GM19324 (cell line): ENCODE measurements around the gene GPATCH2L.

ENCODE experiments used
- ATAC-seq: cut with Tn5 transposase; IDR thresholded peaks from one replicate; pipeline ENCODE4 v1.9.1; 2021; ENCODE audit warnings: mild to moderate bottlenecking, moderate library complexity; ENCODE audit not compliant: unreplicated experiment, low FRiP score

GPATCH2L gene

DNA sequence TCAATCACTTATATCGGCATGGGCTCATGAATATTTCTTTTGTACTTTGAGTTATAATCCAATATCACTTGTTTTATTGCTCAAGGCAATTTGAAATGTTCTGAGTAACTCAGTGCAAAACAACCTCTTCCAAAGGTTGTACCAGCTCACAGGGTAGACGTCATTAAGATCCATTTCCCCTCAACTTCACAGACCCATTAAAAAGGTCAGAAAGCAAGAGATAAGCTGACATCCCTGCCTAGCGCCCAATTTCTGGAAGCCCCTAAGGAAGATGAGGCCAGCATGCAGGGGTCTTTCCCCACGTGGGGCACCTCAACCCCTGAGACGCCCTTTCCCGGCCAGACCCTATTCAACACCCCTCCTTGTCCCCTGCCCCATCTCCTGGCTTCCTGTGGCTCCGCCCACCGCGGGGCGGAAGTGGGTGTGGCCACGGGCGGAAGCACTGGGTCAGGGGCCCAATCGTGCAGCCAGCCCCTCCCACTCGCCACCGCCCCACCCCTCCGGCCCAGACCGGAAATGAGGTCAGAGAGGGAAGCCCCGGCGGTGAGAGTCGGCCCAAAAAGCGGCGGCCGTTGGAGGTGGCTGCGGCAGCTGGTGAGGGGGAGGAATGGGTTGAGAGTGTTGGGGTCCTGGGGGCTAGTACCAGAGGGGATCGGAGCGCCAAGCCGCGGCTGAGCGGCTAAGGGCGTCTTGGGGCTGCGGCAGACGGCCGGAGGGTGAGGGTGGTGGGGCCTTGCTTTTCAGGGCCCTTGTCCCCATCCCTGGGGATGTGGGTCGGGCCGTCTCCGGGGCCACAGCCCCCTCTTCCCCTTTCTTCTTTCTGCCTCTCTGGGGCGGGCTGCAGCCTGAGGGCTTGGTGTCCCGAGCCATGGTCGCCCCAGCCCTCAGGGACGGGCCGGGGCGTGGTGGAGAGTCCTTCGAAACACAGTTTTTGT, at the start of gene GPATCH2L:
GPATCH2L (plus strand) TSS at position 525 of the 935 bp plus-strand sequence. CDS start 2,442 bp downstream, outside the sequence.
- ATAC-seq: peak; percentile 93

DNA sequence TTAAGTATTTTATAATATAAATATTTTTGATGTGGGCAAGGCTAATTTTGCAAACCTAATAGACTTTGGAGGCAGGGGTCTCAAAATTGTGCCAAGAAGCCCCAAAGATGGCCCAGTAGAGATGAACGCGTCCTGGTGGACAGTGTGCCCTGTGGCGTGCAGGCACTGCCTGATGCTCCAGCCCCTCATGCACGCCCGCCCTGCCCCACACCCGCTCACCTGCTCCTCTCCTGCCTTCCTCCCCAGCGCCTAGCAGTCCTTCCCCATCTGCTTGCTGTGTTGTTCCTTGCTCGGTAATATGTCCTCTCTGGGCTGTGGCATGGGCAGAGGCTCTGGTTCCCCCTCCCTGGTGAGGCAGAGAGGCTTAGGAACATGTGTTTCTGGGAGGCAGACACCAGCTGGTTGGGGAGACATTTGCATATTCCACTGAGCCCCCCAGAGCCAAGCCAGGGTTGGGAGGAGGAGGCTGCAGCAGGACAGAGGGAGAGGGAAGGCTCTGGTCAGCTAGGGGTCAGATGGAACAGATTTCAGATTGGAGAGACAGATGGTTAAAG, 46.8 kb upstream of the GPATCH2L start:
- ATAC-seq: no peak

DNA sequence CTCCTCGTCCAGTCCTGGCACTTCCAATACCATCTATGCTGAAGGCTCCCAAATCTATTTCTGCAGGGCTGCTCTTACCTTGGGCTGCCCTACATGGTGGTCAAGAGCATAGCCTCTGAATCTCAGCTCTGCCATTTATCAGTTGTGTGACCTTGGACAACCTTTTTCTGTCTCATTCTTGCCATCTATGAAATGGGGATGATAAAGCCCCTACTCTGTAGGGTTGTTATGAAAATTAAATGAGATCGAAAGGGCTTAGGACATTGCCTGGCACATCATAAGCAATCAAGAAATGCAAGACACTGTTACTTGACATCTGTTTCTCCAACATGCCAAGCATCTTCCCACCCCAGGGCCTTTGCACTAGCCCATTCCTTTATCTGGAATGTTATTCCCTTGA, 45.5 kb upstream of the GPATCH2L start:
- ATAC-seq: no peak

DNA sequence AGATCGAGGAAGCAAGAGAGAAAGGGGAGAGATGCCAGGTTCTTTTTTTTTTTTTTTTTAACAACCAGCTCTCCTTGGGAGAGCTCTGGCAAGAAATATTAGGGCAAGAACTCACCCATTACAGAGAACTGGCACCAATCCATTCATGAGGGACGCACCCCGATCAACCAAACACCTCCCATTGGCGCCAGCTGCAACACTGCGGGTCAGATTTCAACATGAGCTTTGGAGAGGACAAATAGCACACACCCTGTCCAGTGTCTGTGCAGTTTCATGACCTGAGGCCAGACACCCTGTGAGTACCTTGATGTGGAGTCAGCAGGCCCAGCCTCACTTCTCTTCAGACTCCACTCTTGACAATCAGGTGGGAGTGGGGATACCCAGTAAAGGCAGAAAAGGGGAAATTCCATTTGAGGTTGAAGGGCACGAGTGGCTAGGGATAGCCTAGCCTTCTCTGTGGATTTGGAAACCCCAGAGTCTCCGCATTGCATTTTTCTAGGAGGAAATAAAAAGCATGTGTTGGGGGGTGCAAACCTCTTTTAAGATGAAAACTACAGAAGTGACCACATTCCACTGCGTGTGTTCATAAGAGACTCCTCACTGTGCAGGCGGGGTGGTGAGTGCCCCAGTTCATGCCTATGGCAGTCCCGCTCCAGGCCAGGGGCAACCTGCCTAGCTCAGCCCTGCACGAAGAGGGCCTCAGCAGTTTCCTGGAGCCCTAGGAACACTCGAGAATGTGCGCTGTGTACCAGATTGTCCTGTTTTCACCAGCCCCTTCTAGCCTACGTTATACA, 42.4 kb upstream of the GPATCH2L start:
- no peak for ATAC-seq

DNA sequence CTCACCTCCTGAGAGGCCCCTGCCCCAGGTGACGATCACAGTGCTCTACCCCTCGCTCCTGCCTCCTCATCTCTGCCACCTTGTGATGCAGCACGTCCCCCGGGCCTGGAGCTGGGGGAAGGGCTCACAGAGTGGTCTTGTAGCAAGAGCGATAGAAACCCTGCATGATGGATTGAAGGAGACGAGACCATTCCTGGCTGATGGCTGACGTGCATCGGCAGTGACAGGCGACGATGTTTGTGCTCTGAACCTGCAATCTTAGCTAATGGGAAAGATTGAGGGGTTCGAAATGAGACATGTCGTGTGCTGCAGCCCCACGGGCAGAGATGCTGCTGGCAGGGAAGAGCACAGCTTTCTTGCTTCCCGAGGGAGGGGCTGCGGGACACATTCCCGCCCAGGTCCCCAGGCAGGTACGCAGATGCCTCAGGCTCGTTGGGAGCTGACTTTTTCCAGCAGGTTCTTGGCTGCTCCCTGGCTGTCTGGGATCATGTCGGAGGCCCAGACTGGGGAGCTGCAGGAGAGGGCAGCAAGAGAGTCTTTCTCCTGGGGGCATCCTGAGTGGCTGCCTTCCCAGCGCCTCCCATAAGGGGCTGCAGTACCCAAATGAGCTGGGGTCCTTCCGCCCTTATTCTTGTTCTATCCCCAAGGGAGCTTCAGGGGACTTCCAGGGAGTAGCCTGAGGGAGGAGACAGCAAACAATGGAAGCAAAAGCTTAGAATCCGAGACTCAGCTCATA, 38.7 kb upstream of the GPATCH2L start:
- ATAC-seq: no peak

DNA sequence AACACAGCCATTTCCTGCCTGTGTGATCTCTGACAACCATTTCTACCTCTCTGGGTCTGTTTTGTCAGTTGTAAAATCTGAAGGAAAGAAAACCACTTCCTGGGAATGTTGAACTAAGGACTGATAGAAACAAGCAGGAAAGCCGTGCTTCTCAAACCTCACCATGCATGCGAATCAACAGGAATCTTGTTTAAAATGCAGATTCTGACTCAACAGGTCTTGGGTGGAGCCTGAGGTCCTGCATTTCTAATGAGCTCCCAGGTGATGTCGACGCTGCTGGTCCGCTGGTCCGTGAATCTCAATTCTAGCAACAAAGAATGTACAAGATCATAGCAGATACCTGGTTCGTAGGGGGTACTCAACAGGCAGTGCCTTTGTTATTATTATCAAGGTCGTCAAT, 38.0 kb upstream of the GPATCH2L start:
- ATAC-seq: no peak

- ATAC-seq: no peak
Observed at GRCh38 chr14:76115010-76115422, 36.7 kb upstream of the GPATCH2L start.

DNA sequence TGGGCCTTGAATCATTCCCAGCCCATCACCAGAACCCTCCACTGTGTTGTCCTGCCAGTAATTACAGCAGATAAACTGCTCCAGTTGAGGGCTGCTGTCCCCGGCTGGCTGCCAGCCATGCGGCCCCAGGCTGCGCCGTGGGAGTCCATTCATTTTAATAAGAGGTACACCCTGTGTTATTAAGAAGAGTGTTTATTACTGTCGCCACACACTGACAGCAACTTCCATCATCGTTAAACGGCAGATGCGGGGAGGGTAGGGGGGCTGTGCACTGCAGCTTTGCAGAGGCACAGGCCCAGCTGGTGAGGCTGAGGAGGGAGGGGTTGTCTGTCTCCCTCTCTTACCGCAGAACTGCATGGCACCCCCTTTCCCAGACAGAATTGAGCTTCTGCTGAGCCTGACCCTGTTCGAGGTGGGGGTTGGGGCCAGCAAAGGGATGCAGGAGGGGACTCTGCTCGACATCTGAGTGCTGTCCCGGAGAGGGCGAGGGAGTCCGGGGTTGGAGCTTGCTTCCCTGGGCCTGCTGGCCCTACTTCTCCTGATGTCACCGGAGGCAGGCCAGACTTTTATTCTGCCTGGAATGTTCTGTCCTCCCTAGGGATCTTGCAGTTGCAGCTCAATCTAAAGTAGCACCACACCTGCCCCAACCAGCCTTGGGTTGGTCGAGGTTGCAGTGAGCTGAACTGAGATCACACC, 33.8 kb upstream of the GPATCH2L start:
- no peak for ATAC-seq

DNA sequence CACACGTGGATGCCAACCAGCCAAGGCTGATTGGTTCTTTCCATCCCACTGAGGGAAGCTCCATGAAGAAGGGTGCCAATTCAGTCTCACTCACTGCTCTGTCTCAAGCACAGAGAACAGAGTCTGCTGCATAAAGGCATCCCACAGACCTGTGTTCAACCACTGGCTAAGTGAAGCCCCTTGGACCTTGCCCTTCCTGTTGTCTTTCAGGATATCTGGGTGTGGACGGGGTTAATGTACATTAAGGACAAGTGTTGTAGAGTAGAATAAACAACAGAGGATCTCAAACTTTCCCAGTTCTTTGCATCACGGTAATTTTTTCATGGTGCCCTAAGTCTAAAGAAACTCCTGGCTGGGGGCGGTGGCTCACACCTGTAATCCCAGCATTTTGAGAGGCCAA, 33.1 kb upstream of the GPATCH2L start:
- no peak for ATAC-seq

DNA sequence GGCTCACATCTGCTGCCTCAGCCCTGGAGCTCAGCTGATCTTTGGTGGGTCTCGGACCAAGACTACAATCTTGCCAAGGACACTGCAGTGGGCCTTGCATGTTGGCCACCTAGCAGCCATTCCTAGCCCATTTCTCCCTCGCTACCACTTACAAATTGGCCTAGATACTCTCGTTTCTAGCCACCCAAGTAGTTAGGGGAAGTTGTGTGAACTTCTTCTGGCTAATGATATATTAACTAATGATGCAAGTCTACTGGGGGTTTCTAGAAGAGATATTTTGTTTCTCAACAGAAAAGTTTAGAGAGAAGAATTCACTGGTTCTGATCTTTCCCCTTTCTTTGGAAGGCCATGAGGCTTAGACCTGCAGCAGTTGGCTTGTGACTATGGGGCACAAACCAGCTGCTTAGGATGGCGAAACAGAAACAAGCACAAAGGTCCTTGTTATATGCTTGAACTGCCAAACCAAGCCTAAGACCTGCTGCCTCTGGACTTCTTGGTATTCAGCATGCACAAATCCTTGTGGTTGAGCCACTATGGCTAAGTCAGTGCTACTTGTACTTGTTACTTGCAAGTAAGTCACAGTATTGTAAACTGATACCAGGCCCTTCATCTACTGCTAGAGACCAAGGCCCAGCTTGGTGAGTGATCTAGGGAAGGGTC, 30.5 kb upstream of the GPATCH2L start:
- ATAC-seq: no peak

DNA sequence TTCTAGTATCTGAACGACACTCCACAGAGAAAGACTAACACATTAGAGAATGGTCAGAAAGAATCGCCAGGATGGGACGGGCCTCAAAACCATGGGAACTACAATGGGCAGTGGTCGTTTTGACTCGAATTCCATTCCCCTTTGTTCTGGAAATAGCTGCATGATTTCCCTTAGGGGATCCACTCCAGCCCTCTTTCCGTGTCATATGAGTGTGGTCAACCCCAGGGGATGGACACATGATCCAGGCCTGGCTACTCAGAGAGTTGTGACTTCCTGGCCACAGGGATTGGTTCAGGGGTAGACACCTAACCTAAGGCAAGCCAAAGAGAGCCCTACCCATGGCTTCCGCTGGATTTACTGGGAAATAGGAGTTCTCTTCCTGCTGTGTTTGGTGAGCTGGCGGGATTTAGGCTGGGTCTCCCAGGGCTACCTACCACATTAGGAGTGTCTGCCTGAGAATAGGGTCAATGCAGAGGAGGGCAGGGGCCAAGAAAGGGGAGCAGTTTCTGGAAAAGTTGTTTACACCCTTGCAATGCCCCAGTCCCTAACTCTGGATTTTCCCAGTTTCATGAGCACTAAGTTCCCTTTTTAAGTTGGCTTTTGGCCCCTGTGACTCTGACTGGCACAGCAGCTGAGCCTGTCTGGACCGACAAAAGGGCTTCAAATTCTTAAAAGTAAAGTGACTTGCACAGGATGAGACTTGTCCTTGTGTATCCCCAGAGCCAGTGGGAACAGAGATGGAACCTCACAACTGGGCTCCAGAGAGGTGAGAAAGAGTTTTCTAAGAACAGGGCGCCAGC, 28.1 kb upstream of the GPATCH2L start:
- ATAC-seq: no peak

GRCh38 chr14:76125511-76125910, 26.2 kb upstream of the GPATCH2L start:
- no peak for ATAC-seq

DNA sequence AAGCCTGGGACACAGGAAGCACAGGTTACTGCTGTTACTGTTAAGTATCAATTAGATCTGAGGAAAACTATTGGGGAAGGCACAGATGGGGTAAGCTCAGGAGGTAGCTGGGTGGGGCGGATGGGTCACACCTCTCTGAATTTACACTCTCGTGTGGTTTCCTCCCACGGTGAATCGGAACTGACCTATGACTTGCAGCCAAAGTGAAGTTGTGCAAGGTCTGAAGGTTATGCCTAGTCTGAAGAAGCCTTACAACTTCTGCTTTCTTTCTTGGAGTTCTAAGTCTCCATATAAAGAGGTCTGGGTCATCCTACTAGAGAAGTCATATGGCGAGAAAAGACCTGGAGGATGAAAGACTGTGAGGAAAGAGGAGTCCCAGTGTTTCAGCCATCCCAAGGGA, 25.6 kb upstream of the GPATCH2L start:
- ATAC-seq: no peak

DNA sequence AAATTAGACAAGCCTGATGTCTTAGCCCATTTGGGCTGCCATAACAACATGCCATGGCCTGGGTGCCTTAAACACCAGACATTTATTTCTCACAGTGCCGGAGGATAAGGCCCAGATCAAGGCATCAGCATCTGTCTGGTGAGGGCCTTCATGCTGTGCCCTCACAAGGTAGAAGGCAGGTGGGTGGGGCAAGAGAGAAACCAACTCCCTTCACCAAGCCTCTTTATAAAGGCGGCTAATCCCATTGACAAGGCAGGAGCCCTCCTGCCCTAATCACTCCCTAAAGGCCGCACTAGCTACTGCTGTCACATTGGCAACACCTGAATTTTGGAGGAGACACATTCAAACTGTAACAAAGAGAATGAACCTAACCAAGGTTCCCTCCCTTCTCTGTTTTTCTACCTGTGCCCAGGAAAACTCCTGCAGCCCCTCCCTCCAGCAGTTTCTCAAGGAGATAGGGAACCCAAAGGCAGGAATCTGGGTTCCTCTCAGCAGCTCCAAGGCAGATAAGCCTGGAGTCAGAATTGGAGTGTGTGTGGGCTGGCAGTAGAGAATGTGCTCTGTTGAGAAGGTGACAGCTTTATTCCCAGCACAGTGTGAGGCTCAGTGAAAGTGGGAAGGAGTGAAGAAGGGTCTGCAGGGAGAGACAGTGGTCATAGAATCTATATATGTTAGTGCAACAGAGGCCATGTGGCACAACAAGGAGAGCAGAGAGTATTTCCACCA, 21.7 kb upstream of the GPATCH2L start:
- no peak for ATAC-seq

DNA sequence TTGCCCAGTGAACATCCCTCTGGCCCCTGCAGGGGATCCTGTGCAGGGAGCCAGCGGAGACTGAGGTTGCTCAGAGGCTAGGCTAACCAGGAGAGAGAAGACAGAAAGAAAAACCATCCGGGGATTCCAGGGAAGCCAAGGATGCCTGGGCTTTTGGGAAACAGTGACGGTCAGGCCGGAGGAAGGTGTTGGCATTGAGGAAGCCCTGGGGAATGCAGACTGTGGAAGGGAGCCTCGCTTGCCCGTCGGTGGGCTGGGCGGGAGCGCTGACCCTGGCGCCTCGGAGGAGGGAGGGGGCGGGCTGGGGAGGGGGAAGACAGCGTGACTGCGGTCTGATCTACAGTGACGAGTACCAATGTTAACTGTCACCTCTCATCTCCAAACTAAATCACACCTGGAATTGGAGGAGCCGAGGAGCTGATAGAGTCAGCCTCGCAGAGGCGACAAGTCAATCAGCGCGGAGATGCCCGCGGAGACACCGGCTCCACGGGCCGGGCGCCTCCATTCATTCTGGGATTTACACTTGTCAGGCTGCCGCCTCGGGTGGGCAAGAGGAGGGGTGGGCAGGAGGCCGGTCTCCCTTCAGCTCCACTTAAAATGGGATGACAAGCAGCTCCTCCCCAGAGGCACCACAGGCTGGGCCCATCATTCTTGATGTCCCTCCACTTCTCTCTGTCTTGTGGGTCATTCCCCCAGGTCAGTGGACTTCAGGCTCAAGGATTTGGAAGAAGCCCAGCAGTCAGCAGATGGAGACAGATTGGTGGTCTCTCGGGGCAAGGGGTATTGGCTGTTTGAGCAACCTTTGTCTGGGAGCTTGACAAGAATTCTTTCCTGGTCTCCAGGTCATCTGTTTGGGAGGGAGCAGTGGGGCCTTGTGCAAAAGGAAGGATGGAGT, 20.4 kb upstream of the GPATCH2L start:
- ATAC-seq: no peak

GRCh38 chr14:76133103-76133502, 18.6 kb upstream of the GPATCH2L start:
- ATAC-seq: no peak

GRCh38 chr14:76134231-76134630, 17.5 kb upstream of the GPATCH2L start:
- ATAC-seq: no peak
